ENCODE results near the gene NRAP. TPM values are rescaled to one million over a fixed set of nuclear protein-coding genes. Genes with fewer than 3 reads are reported as not detected.

NRAP gene
- total and polyA plus RNA-seq, 4 donors = 0.05 to 0.13 (median 0.10) TPM

DNA sequence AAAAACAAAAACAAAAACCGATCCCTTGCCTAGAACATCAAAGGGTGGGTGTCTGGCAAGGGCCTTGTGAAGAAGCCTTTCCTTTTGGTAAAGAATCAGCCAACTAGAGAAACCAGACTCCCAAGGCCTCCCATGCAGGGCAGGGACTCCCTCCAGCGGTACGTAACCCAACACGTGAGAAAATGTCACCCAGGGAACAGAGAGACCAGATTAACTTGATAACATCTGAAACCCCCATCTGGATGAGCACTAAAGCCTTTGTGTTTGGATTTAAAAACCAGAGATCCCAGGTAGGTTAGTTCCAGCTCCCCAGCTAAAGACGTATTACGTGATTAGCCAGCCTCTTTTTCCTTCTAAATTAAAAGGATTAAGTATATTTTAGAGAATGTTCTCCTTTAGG, 114.0 kb downstream of the NRAP start:
- no peak for DNase-seq (ENCODE audit: low spot score)
- Histone ChIP-seq H3K36me3 (ENCODE audit: control insufficient read depth in 4 of 4, insufficient read depth in 3 of 4, low read depth in 1 of 4, low read length in 3 of 4) (no peaks in the 10 kb centered on the region), H3K9ac (ENCODE audit: low read depth in 1 of 2, low read length in 2 of 2) (no peak overlapping the region), H3K27me3 (ENCODE audit: control insufficient read depth in 4 of 4, insufficient read depth in 4 of 4, low read length in 3 of 4) (no peaks in the 10 kb centered on the region), H3K27ac (ENCODE audit: low read depth in 1 of 2, low read length in 2 of 2) (peak overlapping the region; percentile 77 to 88), H3K4me3 (ENCODE audit: low read depth in 1 of 3, low read length in 3 of 3) (no peak overlapping the region), H3K9me3 (ENCODE audit: control insufficient read depth in 4 of 4, low read length in 3 of 4) (no peaks in the 10 kb centered on the region), H3K4me1 (ENCODE audit: control insufficient read depth in 4 of 4, insufficient read depth in 4 of 4, low read length in 3 of 4) (peaks cover 9 to 42% (median 25%) of the 10 kb centered on the region in 4 donors)
- TF ChIP-seq, protein P1, sequence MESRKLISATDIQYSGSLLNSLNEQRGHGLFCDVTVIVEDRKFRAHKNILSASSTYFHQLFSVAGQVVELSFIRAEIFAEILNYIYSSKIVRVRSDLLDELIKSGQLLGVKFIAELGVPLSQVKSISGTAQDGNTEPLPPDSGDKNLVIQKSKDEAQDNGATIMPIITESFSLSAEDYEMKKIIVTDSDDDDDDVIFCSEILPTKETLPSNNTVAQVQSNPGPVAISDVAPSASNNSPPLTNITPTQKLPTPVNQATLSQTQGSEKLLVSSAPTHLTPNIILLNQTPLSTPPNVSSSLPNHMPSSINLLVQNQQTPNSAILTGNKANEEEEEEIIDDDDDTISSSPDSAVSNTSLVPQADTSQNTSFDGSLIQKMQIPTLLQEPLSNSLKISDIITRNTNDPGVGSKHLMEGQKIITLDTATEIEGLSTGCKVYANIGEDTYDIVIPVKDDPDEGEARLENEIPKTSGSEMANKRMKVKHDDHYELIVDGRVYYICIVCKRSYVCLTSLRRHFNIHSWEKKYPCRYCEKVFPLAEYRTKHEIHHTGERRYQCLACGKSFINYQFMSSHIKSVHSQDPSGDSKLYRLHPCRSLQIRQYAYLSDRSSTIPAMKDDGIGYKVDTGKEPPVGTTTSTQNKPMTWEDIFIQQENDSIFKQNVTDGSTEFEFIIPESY (IDR thresholded peaks at IDR 0.05) = no peak
- TF ChIP-seq YY1 (IDR thresholded peaks at IDR 0.05) = no peak
- WGBS = 89% methylated on average over 6 of the region's 6 CpGs

- DNase-seq (ENCODE audit: low spot score) = no peak
- Histone ChIP-seq H3K4me3 (ENCODE audit: low read depth in 1 of 3, low read length in 3 of 3) (no peak overlapping the region), H3K27me3 (ENCODE audit: control insufficient read depth in 4 of 4, insufficient read depth in 4 of 4, low read length in 3 of 4) (no peaks in the 10 kb centered on the region), H3K36me3 (ENCODE audit: control insufficient read depth in 4 of 4, insufficient read depth in 3 of 4, low read depth in 1 of 4, low read length in 3 of 4) (no peaks in the 10 kb centered on the region), H3K9me3 (ENCODE audit: control insufficient read depth in 4 of 4, low read length in 3 of 4) (no peaks in the 10 kb centered on the region), H3K27ac (ENCODE audit: low read depth in 1 of 2, low read length in 2 of 2) (peak overlapping the region; percentile 48 to 80), H3K4me1 (ENCODE audit: control insufficient read depth in 4 of 4, insufficient read depth in 4 of 4, low read length in 3 of 4) (peaks cover 12 to 46% (median 30%) of the 10 kb centered on the region in 4 donors), H3K9ac (ENCODE audit: low read depth in 1 of 2, low read length in 2 of 2) (no peak overlapping the region)
- WGBS = 47% methylated on average over 2 of the region's 2 CpGs
- TF ChIP-seq SP1 (IDR thresholded peaks at IDR 0.05) (peak; percentile 70), HNF4G (IDR thresholded peaks at IDR 0.05) (peak; percentile 62), GABPA (IDR thresholded peaks at IDR 0.05 in 1 of 2, conservative IDR thresholded peaks at IDR 0.05 in 1 of 2) (peak in 1 of 2 donors; percentile 52), RXRA (IDR thresholded peaks at IDR 0.05) (peak; percentile 91 to 92), JUND (IDR thresholded peaks at IDR 0.05) (peak in 1 of 2 donors; percentile 47), HNF4A (conservative IDR thresholded peaks at IDR 0.05) (peak; percentile 93 to 94), YY1 (IDR thresholded peaks at IDR 0.05) (peak; percentile 77), NR2F2 (IDR thresholded peaks at IDR 0.05) (no peak), FOXA2 (IDR thresholded peaks at IDR 0.05) (peak; percentile 13), EGR1 (IDR thresholded peaks at IDR 0.05; ENCODE audit: low read depth in 2 of 2) (peak in 1 of 2 donors; percentile 60), RAD21 (IDR thresholded peaks at IDR 0.05) (peak in 1 of 2 donors; percentile 12), MAX (IDR thresholded peaks at IDR 0.05) (peak; percentile 28), TAF1 (conservative IDR thresholded peaks at IDR 0.05) (no peak), ATF3 (IDR thresholded peaks at IDR 0.05) (peak; percentile 18), FOXA1 (IDR thresholded peaks at IDR 0.05) (peak; percentile 27)
- TF ChIP-seq, protein P1 (IDR thresholded peaks at IDR 0.05) = peak; percentile 59
- TF ChIP-seq, protein P2, sequence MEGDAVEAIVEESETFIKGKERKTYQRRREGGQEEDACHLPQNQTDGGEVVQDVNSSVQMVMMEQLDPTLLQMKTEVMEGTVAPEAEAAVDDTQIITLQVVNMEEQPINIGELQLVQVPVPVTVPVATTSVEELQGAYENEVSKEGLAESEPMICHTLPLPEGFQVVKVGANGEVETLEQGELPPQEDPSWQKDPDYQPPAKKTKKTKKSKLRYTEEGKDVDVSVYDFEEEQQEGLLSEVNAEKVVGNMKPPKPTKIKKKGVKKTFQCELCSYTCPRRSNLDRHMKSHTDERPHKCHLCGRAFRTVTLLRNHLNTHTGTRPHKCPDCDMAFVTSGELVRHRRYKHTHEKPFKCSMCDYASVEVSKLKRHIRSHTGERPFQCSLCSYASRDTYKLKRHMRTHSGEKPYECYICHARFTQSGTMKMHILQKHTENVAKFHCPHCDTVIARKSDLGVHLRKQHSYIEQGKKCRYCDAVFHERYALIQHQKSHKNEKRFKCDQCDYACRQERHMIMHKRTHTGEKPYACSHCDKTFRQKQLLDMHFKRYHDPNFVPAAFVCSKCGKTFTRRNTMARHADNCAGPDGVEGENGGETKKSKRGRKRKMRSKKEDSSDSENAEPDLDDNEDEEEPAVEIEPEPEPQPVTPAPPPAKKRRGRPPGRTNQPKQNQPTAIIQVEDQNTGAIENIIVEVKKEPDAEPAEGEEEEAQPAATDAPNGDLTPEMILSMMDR (IDR thresholded peaks at IDR 0.05; ENCODE audit: low read depth, low read length, missing input control) = no peak
- TF ChIP-seq, protein P3, sequence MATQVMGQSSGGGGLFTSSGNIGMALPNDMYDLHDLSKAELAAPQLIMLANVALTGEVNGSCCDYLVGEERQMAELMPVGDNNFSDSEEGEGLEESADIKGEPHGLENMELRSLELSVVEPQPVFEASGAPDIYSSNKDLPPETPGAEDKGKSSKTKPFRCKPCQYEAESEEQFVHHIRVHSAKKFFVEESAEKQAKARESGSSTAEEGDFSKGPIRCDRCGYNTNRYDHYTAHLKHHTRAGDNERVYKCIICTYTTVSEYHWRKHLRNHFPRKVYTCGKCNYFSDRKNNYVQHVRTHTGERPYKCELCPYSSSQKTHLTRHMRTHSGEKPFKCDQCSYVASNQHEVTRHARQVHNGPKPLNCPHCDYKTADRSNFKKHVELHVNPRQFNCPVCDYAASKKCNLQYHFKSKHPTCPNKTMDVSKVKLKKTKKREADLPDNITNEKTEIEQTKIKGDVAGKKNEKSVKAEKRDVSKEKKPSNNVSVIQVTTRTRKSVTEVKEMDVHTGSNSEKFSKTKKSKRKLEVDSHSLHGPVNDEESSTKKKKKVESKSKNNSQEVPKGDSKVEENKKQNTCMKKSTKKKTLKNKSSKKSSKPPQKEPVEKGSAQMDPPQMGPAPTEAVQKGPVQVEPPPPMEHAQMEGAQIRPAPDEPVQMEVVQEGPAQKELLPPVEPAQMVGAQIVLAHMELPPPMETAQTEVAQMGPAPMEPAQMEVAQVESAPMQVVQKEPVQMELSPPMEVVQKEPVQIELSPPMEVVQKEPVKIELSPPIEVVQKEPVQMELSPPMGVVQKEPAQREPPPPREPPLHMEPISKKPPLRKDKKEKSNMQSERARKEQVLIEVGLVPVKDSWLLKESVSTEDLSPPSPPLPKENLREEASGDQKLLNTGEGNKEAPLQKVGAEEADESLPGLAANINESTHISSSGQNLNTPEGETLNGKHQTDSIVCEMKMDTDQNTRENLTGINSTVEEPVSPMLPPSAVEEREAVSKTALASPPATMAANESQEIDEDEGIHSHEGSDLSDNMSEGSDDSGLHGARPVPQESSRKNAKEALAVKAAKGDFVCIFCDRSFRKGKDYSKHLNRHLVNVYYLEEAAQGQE (IDR thresholded peaks at IDR 0.05) = peak; percentile 20
Observed at GRCh38 chr10:113547426-113547825, 116.4 kb downstream of the NRAP start.

Data from liver (tissue), 9 donors.